Measurements from ENCODE around the gene PBRM1. TPM values are rescaled to one million over a fixed set of nuclear protein-coding genes. Genes with fewer than 3 reads are reported as not detected.

The PBRM1 gene
- total RNA-seq, 3 donors from 2014 or later = 55.9 to 65.2 (median 64.4) TPM

DNA sequence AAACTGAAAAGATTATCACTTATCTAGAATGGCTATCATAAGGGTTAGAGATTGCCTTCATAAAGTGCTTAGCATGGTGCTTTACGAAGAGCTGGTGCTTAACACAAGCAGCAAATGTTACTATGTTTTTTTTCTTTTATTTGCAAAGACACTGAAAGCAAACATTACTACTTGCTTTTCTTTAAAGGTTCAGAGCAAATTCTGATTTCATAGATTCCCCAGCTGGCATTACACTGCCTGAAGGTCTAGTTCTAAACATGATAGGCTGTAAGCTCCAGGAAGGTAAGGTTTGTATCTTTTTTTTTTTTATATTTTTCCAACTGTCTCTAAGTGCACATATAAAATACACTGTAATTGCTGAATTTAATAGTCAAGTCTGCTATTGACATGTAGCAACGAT lies 77.4 kb downstream of the PBRM1 start:
- ATAC-seq = no peak
- Mint-ChIP-seq H3K4me3 (no peak overlapping the region), H3K27me3 (ENCODE audit: low read depth) (no peaks in the 10 kb centered on the region), H3K36me3 (ENCODE audit: insufficient read depth) (peaks cover 45% of the 10 kb centered on the region), H3K9me3 (no peaks in the 10 kb centered on the region), H3K4me1 (ENCODE audit: low read depth) (peaks cover 7% of the 10 kb centered on the region)
- DNase-seq = no peak

DNA sequence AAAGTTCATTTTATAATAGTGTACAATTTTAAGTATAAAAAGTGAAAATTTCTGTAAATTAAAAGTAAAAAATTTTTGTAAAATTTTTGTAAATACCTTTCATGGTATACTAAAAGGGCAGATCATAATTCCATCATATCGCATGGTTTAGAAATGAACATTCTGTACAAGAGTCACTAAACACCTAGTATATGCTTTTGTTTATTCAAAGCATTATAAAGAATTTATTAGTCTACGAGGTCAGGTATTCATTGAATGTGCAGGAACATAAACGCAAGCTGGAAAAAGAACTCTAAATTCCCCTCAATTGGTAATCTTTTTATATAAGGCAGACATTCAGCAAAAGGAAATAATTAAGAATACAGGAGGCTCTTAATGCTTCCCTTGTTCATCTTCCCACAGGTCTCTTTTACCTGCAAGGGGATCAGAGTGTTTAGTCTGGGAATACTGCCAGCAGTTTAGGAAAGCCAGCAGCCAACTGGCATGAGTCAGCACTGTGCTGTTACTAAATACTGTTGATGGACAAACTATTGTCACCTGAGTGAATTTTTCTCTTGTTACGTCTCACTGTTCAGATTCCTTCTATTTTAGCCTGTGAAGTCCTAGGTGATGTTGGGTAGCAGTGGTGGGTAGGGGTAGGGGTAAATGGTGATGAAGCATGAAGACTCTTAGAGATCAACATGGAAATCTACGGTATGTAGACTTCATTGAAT lies 79.2 kb downstream of the PBRM1 start:
- H3K36me3 Mint-ChIP-seq (ENCODE audit: insufficient read depth) = peaks cover 55% of the 10 kb centered on the region
- H3K27me3 Mint-ChIP-seq (ENCODE audit: low read depth) = no peaks in the 10 kb centered on the region
- DNase-seq (no peak), ATAC-seq (no peak)
- H3K4me3 Mint-ChIP-seq = no peak overlapping the region
- peaks cover 9% of the 10 kb centered on the region for H3K9me3 Mint-ChIP-seq
- H3K4me1 Mint-ChIP-seq (ENCODE audit: low read depth) = peaks cover 7% of the 10 kb centered on the region

DNA sequence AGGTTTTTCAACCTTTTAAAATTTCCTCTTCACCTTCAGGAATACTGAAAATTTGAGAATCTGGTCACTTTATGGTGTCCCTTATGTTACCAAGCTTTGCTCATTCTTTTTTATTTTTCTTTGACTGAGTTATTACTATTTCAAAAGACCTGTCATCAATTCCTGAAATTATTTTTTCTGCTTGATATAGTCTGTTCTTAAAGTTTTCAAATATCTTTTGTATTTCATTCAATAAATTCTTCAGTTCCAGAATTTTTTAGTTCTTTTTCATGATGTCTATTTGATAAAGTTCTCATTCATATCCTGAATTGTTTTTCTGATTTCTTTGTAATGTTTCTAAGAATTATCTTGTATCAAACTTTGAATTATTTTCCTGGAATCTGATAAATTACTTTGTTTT lies 85.5 kb downstream of the PBRM1 start:
- Mint-ChIP-seq H3K4me1 (ENCODE audit: low read depth) (no peaks in the 10 kb centered on the region), H3K9me3 (peaks cover 9% of the 10 kb centered on the region), H3K36me3 (ENCODE audit: insufficient read depth) (peaks cover 64% of the 10 kb centered on the region), H3K4me3 (no peak overlapping the region), H3K27me3 (ENCODE audit: low read depth) (no peaks in the 10 kb centered on the region)
- ATAC-seq (no peak), DNase-seq (no peak)

DNA sequence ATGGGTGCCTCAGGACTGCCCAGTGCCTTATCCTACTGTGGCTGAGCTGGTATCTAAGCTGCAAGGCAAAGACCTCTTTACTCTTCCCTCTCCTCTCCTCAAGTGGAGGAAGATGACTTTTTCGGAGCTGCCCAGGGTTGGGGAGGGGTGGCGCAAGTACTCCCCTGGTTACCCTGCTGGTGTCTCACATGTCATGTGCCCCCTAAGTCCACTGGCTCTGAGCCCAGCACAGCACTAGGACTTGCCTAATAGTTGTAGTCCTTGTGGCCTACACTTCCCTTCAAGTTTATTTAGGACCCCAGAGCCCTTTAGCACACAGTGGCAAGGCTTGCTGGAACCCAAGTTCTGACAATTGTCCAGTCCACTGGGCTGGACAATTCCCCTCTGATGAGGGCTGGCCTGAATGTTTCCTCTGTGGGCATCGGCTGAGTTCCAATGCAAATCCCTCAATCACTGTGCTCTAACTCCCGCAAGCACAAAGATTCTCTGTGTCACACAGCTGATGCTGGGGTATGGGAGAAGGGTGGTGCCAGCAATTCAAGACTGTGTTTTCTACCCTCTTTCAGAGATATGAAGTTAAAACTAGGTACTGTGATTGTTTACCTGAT lies 89.0 kb downstream of the PBRM1 start:
- ATAC-seq (no peak), DNase-seq (no peak)
- Mint-ChIP-seq H3K4me3 (no peak overlapping the region), H3K9me3 (no peaks in the 10 kb centered on the region), H3K36me3 (ENCODE audit: insufficient read depth) (peaks cover 56% of the 10 kb centered on the region), H3K27me3 (ENCODE audit: low read depth) (no peaks in the 10 kb centered on the region), H3K4me1 (ENCODE audit: low read depth) (no peaks in the 10 kb centered on the region)

DNA sequence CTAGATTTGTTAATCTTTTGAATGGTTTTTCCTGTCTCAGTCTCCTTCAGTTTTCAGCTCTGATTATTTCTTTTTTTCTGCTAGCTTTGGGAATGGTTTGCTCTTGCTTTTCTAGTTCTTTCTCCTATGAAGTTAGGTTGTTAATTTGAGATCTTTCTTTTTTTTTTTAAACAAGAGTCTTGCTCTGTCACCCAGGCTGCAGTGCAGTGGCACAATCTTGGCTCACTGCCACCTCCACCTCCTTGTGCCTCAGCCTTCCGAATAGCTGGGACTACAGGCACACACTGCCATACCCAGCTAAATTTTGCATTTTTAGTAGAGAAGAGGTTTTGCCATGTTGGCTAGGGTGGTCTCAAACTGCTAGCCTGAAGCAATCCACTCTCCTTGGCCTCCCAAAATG lies 92.6 kb downstream of the PBRM1 start:
- H3K4me3 Mint-ChIP-seq = no peak overlapping the region
- DNase-seq (no peak), ATAC-seq (no peak)
- no peaks in the 10 kb centered on the region for H3K27me3 Mint-ChIP-seq (ENCODE audit: low read depth)
- H3K36me3 Mint-ChIP-seq (ENCODE audit: insufficient read depth) = peaks cover 44% of the 10 kb centered on the region
- H3K9me3 Mint-ChIP-seq = no peaks in the 10 kb centered on the region
- H3K4me1 Mint-ChIP-seq (ENCODE audit: low read depth) = no peaks in the 10 kb centered on the region

DNA sequence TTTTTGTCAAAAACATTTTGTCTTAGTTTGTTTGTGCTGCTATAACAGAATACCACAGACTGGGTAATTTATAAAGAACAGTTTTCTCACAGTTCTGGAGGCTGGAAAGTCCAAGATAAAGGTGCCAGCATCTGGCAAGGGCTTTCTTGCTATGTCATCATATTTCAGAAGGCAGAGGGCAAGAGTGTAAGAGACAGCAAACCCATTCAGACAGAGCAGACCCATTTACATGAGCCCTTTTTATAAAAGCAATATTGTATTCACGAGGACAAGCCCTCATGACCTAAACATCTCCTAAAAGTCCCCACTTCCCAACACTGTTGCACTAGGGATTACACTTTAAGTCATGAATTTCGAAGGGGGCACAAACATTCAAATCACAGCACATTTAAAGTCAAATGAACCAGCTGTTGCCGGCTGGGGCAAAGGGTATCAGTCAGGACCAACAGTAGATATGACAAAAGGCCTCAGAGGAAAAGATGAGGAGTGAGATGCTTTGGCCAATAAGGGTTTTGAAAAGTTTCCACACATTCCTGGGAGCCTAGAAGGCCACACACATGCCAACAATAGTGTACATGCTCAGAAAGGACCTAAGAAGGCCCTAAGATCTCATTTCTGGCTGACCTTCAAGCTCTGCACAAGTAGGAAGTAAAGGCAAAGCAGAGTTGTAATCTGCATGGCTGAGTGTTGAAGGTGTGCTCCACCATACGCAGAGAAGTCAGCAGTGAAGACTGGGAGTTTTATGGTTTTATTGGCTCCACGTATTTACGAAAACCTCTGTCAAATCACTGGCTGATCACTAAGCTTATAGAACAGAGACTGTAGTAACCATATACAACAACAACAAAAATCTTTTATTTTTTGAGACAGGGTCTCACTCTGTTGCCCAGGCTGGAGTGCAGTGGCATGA lies 111.4 kb downstream of the PBRM1 start:
- Mint-ChIP-seq H3K9me3 (no peaks in the 10 kb centered on the region), H3K27me3 (ENCODE audit: low read depth) (no peaks in the 10 kb centered on the region), H3K4me3 (no peak overlapping the region), H3K36me3 (ENCODE audit: insufficient read depth) (peaks cover 39% of the 10 kb centered on the region), H3K4me1 (ENCODE audit: low read depth) (no peaks in the 10 kb centered on the region)
- ATAC-seq (no peak), DNase-seq (no peak)

DNA sequence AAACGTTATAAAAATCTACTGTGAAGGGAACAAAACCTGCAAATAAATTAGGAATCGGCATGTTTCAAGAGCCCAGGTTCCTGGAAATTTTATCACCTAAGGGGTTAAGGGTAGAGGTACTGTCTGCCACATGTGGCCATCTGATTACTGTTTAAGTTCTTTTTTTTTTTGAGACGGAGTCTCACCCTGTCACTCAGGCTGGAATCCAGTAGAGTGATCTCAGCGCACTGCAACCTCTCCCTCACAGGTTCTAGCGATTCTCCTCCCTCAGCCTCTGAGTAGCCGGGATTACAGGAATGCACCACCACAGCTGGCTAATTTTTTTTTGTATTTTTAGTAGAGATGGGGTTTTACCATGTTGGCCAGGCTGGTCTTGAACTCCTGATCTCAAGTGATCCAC lies 113.5 kb downstream of the PBRM1 start:
- DNase-seq (no peak), ATAC-seq (no peak)
- no peaks in the 10 kb centered on the region for H3K27me3 Mint-ChIP-seq (ENCODE audit: low read depth)
- peaks cover 23% of the 10 kb centered on the region for H3K36me3 Mint-ChIP-seq (ENCODE audit: insufficient read depth)
- no peaks in the 10 kb centered on the region for H3K9me3 Mint-ChIP-seq
- no peaks in the 10 kb centered on the region for H3K4me1 Mint-ChIP-seq (ENCODE audit: low read depth)
- no peak overlapping the region for H3K4me3 Mint-ChIP-seq

DNA sequence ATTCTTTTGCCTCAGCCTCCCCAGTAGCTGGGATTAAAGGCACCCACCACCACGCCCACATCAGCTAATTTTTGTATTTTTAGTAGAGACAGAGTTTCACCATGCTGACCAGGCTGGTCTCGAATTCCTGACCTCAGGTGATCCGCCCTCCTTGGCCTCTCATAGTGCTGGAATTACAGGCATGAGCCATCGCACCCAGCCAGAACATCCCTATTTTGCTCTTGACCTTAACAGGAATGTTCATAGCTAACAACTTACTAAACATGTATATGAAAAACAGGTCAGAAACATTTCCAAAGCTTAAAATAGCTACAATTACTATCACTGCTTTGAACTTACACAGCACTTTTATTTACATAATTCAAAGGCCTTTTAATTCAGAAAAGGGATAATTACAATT lies 115.6 kb downstream of the PBRM1 start:
- H3K36me3 Mint-ChIP-seq (ENCODE audit: insufficient read depth) = peaks cover 15% of the 10 kb centered on the region

DNA sequence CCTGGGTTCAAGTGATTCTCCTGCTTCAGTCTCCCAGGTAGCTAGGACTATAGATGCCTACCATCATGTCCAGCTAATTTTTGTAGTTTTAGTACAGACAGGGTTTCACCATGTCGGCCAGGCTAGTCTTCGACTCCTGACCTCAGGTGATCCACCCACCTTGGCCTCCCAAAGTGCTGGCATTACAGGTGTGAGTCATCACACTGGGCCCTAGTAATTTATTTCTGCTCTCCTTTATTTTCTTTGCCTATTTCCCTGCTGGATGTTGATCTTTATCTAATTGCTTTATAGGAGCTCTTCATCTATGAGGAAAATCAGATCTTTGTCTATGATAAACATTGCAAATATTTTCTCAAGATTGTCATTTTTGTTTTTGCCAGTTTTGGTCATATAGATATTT lies 117.6 kb downstream of the PBRM1 start:
- Mint-ChIP-seq H3K9me3 (no peaks in the 10 kb centered on the region), H3K36me3 (ENCODE audit: insufficient read depth) (peaks cover 11% of the 10 kb centered on the region), H3K4me3 (no peak overlapping the region), H3K27me3 (ENCODE audit: low read depth) (no peaks in the 10 kb centered on the region), H3K4me1 (ENCODE audit: low read depth) (no peaks in the 10 kb centered on the region)
- ATAC-seq = no peak
- DNase-seq = no peak

More for the DNA sequence above, 115.6 kb downstream of the PBRM1 start:
- Mint-ChIP-seq H3K9me3 (no peaks in the 10 kb centered on the region), H3K4me3 (no peak overlapping the region), H3K27me3 (ENCODE audit: low read depth) (no peaks in the 10 kb centered on the region), H3K4me1 (ENCODE audit: low read depth) (no peaks in the 10 kb centered on the region)
- no peak for ATAC-seq
- DNase-seq = no peak

DNA sequence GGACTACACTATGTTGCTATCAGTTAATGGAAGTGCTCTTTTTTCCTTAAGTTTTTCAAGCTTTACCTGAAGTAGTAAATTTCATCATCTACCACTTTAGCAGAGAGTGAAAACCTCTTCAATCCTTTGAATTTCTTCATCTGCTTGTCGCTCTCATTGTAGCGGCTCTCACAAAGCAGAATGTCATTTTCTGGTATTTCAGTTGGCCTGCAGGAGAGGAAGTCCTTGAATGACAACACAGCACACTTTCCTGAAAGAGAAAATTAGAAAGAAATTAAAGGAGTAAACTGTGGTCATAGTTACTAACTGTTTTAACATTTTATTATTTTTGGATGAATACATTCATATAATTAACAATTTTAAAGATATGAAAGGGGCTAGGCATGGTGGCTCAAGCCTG lies 121.7 kb downstream of the PBRM1 start:
- Mint-ChIP-seq H3K4me3 (no peak overlapping the region), H3K9me3 (no peaks in the 10 kb centered on the region), H3K4me1 (ENCODE audit: low read depth) (no peaks in the 10 kb centered on the region), H3K27me3 (ENCODE audit: low read depth) (no peaks in the 10 kb centered on the region), H3K36me3 (ENCODE audit: insufficient read depth) (peaks cover 27% of the 10 kb centered on the region)
- no peak for ATAC-seq
- no peak for DNase-seq

DNA sequence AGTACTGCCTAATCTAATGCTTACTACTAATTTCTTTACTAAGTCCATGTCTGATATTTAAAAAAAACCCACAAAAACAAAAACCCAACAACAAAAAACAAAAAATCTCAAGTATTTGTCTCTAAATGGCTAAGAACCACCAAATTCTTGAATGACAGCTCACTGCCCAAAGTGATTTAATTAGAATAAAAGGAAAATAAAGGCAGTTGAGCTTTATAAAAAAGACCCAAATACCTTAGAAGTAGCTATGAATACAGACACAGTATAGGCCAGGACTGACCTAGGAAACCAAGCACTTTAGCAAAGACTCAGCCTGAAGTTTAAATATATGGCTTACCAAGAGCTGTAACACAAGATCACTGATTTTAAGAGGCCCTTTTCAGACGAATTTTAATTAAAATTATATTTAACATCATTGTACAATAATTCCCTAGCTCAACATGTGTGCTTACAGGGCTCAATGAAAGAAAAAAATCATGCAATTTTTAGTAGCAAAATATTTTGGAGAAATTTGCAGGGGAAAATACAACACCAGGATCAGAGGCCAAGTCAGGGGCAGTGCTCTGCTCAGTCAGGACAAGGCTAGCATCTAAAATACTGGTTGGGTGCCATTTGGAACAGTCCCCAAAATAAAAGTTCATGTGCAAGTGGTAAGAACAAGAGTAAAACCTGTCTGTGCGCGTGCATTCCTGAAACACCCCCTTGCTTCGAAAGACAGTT lies 124.5 kb downstream of the PBRM1 start:
- Mint-ChIP-seq H3K4me3 (no peak overlapping the region), H3K9me3 (no peaks in the 10 kb centered on the region), H3K36me3 (ENCODE audit: insufficient read depth) (peaks cover 30% of the 10 kb centered on the region), H3K4me1 (ENCODE audit: low read depth) (no peaks in the 10 kb centered on the region), H3K27me3 (ENCODE audit: low read depth) (no peaks in the 10 kb centered on the region)
- no peak for ATAC-seq
- DNase-seq = no peak

DNA sequence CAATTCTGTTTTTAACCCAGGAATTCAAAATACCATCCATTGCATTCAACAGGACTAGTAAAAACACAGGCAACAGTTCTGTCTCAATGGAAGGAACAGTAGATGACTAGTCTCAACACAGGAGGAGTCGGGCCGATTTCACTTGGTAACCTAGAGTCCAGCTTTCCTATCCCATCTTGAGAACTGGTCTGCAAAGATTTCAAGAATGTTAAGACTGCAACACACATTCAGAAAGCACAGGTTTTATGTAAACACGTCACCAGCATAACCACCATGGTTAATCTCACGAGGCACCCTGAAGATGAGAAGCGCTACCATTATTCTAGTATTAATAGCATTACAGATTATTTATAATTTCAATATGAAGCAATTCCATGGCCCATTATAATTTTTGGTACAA lies 127.3 kb downstream of the PBRM1 start:
- DNase-seq (no peak), ATAC-seq (no peak)
- H3K36me3 Mint-ChIP-seq (ENCODE audit: insufficient read depth) = peaks cover 39% of the 10 kb centered on the region

DNA sequence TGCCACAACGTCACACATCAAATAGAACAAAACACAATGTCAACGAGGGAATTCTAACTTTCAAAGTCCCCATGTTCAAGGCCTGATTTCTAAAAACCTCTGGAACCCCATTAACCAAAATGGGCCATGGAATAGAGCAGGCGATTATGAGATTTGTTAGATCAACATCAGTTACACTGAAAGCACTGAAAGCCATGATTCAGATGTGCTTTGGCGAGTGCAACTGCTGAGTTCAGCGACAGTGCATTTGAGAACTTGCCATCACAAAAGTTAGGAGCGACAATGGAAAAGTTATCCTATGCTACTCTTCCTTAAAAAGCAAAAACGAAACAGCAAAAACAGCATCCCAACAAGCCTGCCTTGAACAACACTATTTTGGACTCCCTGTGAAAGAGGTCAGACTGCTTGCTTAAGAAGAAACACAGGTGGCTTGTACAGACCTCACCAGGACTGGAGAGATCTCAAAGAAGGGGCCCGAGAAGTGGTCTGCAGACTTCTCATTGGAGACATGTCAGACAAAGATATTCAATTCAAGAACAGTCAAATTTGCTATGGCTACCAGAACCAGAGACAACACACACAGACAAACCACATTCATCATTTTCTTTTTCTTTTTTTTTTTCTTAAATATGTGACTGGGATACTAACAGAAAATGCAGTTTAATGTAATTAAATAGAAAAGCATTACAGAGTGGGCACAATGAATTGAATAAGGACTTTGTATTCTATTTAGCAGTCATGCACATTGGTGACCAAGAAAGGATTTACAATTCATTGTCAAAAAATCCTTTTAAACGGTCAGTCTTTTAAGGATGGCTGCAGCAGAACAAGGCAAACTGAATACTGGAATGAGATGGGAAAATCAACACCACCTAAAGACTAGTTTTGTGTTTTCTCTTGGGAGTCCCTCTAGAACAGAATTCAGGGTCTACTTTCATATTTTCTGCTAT lies 128.4 kb downstream of the PBRM1 start:
- DNase-seq = no peak
- no peak for ATAC-seq
- Mint-ChIP-seq H3K4me1 (ENCODE audit: low read depth) (no peaks in the 10 kb centered on the region), H3K27me3 (ENCODE audit: low read depth) (no peaks in the 10 kb centered on the region), H3K9me3 (no peaks in the 10 kb centered on the region), H3K36me3 (ENCODE audit: insufficient read depth) (peaks cover 32% of the 10 kb centered on the region), H3K4me3 (no peak overlapping the region)

More for the DNA sequence above, 127.3 kb downstream of the PBRM1 start:
- H3K4me1 Mint-ChIP-seq (ENCODE audit: low read depth) = no peaks in the 10 kb centered on the region
- H3K27me3 Mint-ChIP-seq (ENCODE audit: low read depth) = no peaks in the 10 kb centered on the region
- H3K9me3 Mint-ChIP-seq = no peaks in the 10 kb centered on the region
- no peak overlapping the region for H3K4me3 Mint-ChIP-seq

Data from activated T-cell treated with anti-CD3 and anti-CD28 coated beads, Interleukin-2, amount 50 U/mL, for 4 hours (primary cell).